ENCODE data around the gene CNTNAP4.

The CNTNAP4 gene

GRCh38 chr16:76409706-76410105, 132.5 kb downstream of the CNTNAP4 start:
- DNase-seq: no peak

DNA sequence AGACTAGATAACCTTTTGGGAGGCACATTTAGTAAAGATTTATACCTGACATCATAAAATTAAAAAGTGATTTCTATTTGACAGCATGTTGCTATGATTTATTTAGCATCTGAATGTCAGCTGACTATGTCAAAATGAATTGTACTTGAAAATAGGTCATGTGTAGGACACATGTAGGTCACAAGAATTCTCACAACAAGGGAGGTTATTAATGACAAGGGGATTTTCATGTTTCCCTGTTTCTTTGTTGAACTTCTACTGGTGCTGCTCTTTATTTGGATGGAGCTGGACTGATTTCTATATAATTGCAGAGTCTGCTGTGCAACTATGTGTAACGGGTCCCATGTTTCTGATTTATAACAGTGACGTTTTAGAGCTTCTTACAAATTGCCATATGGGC, 144.4 kb downstream of the CNTNAP4 start:
- DNase-seq: no peak

GRCh38 chr16:76428858-76429257, 151.7 kb downstream of the CNTNAP4 start:
- no peak for DNase-seq

DNA sequence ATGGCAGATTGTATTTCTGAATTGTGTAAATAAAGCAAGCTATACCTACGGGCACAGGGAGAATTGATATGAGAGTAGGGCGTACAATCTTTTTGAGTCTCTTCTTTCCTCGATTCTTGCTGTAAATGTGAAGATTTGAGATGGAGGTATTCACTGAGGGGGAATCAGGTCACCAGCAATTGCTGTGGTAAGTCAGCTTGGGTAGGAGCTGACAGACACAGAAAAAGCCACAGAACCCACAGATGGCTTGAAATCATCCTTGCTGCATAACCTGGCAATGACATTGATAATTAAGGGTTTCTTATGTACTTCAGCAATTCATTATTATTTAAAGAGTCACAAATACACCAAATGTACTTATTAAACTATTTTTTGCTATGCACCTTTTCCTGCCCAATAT, 164.2 kb downstream of the CNTNAP4 start:
- DNase-seq: no peak

DNA sequence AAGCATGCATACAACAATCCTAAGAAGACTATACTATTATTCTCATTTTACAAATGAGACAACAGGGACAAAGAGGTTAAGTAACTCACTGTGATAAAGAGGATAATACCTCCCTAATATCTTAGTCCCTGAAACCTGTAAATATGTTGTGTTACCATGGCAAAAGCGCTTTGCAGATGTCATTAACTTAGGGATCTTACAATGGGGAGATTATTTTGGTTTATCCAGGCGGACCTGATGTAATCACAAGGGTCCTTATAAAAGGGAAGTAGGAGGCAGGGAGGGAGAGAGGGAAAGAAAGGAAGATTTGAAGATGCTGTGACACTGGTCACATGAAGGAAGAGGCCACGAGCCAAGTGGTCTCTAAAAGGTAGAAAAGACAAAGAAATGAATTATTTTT, 164.7 kb downstream of the CNTNAP4 start:
- DNase-seq: no peak

- no peak for DNase-seq
These were observed 166.8 kb downstream of the CNTNAP4 start for GRCh38 chr16:76443973-76444372.

GRCh38 chr16:76444832-76445231, 167.6 kb downstream of the CNTNAP4 start:
- DNase-seq: no peak

DNA sequence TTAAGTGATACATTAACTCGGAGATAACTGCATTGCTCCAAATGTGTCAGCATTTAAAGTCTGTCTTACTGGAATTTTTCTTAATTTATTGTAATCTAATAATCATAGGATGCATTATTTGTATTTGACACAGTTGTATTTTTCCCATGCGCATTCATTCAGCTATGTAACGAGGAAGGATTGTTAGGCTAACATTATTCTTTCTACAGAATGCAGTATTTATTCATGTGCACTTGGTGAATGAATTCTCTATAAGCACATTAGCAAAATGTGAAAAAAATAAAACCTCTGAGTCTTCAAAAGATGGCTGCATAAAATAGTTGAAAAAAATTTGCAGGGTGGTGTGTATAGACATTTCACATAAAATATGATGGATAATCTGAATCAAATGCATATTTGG, 168.6 kb downstream of the CNTNAP4 start:
- DNase-seq: no peak

- no peak for DNase-seq
These were observed 169.1 kb downstream of the CNTNAP4 start for GRCh38 chr16:76446251-76446650.

DNA sequence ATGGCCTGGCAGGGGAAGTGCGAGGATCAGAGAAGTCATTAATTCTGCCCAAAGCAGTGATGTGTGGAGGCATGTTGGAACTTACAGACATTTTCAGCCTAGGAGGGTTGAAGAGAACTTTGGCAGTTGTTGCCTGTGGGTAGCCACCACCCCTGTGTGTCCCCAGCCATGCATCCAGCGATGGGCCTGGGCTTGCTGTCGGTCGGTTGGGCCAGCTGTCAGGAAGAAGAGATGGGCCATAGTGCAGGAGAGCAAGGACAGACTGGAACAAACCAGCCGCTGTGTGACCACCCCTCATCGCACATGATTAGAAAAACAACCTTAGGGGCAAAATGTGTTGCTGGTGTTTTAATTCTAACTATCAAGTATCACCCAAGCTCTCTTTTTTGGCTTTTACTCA, 173.7 kb downstream of the CNTNAP4 start:
- DNase-seq: no peak

GRCh38 chr16:76455257-76455656, 178.1 kb downstream of the CNTNAP4 start:
- DNase-seq: no peak

DNA sequence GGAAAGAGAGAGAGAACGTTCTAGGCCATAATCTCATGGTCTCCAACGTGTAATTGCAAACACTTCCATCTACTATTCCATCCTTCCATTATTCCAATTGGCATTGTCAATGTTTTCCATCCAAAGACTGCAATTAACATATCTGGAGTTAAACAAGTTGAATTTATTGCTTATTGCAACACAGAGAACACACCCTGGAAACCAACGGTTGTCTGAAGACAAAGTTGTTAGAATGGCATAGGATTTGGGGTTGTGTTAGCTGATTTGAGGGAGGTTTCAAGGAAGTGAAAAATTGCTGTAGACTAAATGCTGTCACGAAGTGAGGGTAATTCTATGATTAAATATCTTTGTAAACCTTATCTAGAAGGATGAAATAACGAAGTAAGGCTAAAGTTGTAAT, 178.8 kb downstream of the CNTNAP4 start:
- DNase-seq: no peak

GRCh38 chr16:76459111-76459510, 181.9 kb downstream of the CNTNAP4 start:
- no peak for DNase-seq

DNA sequence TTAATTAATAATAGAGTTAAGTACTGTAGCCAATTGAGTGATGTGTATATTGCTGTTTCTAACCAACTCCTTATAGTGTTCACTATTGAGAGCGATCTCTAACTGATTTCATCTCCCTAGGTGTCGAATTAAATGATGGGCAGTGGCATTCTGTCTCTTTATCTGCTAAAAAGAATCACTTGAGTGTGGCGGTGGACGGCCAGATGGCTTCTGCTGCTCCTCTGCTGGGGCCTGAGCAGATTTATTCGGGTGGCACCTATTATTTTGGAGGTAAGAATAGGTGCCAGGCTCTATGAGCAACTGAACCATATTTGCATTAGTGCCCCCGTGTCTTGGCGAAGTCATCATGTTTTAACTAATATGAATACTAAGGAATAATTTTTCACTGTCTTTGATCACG, 184.6 kb downstream of the CNTNAP4 start:
- no peak for DNase-seq

DNA sequence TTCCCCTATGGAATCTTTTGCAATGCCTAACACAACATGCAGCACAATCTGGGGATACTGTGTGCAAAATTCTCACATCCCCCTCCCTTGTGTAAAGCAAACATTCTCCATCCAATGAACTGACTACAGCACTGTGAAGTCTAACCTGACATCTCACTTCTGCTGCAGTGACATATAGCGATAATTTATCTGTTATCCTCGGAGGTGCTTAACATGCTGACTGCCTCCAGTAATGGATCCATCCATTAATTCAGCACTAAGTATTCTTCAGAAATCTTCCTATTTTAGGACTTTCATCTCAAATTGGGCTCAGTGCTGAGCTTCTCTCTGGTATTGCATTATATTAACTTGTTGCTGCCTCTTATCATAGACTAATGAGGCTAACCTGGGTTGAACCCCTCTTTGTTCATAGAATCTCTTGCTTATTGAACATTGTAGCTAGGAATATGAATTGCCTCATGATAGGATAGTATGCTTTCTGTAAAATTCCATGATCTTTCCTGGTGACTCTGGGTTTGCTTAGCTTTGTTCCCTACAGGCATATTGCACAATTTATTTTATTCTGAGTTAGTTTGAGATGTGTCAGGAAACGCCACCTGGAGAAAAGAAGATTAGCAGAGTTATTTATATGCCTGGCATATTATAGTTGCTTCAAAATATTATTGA, 187.9 kb downstream of the CNTNAP4 start:
- DNase-seq: no peak

DNA sequence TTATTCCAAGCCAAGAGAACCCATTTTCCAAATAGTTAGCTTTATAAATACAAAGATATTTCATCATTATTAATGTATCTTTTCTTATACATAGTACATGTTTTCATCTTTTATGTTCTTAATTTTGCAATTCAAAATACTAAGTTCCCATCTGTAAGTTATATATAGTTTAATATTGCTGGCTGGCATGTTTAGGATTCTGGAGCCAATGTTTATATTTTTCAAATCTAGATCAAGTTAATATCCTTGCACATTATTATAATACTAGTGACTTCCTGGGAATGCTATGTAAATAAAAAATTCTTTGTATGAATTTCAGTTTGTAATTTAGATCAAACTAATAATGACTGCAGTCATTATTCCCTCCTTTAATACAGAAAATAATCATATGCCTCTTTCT, 189.7 kb downstream of the CNTNAP4 start:
- no peak for DNase-seq

DNA sequence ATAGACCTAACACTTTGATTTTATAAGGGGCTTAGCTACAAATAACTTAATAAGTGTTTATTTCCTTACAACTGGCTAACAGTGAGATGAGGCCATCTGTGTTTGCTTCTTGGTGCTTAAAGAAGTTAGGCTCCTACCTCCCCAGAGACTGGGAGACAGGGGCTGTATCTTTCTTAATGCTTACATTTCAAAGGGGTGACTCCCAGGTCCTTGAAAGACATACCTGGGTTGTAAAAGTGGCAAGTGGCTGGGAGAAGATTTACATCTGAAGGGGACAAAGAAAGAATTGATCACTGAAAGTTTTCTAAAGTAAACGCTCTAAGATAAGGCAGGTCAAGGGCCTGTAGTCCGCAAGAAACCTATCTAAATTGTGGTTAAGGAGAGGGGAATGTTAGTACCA, 196.8 kb downstream of the CNTNAP4 start:
- no peak for DNase-seq

- no peak for DNase-seq
These were observed 200.9 kb downstream of the CNTNAP4 start for GRCh38 chr16:76478105-76478504.

DNA sequence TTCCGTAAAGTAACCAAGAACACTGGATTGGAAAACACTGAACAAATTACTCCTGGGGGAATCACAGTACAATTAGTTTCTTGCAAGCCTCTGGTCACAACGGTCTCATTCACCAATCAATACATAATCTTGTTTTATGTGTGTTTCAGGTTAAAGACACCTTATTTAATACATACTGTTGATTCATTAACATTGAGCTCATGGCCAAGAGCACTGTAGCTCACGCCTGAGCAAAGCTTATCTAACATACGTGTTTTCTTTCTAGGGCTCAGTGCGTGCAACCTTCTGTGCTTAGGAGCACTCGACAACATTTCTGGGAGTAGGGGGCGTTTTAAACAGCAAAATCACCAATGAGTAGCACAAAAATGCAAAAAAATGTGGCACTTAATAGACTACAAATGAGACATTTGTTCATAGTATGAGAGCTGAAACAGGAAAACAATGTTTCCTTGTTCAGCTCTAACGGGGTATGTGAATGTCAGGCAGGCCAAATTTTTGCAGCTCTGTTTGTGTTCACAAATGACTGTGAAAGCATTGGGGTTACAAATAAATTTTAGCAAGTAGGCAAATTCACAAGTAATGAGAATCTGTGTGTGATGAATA, 206.2 kb downstream of the CNTNAP4 start:
- DNase-seq: no peak

GRCh38 chr16:76484020-76484419, 206.8 kb downstream of the CNTNAP4 start:
- no peak for DNase-seq

GRCh38 chr16:76486740-76487139, 209.5 kb downstream of the CNTNAP4 start:
- DNase-seq: no peak

DNA sequence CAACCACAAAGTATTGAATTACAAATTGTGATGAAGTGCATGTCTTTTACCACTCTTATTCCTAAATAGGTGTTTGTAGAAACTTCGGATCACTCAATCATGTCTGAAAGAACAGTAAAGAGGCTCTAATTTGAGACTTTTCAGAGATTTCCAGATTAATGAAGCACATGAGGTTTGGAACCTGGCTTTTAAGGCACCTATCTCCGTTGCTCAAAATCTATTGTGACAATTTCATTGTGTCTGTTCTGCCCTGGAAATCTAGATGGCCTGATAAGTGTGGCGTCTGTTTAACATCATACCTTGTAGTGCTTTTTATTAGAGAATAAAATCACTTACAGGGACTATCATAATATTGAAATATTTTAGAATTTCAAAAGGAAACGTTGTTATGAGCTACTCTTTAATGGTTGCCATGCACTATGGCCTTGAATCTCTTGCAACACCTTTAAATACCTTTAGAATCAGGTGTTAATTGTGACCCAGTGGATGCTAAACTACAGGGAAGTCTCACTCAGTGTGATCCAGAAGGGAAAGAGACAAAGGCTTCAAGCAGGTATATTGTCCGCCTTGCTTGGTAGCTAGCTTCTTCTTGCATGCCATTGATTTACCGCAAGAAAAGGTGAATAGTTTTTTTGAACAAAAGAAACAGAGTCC, 210.3 kb downstream of the CNTNAP4 start:
- no peak for DNase-seq

- no peak for DNase-seq
These were observed 210.8 kb downstream of the CNTNAP4 start for GRCh38 chr16:76488065-76488417.

DNA sequence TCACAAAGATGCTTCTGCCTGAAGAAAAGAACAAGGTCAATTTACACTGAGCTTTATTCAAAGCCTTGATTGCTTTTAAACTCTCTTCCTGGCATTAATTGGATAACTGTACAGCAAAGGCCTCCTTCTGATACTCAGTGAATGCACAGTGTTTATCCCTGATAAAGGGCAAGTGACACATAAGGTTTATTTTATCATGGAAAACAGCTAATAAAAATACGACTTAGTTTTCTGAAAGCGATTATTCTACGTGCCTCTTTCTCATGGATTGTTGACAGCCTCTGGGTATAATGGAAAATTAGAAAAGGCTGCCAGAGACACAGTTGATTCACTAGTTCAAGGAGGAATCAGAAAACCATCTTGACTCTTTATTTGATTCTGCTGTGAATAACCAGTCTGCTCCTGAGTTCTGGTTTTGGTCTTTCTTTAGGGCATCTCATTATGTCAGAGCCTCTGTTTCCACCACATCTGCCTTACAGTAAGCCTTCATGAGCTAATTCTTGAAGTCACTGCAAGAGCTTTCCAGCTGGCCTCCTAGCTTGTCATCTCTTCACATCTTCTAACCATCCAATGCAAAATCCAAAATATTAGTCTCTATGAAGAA, 212.9 kb downstream of the CNTNAP4 start:
- DNase-seq: no peak
